IMR-90 (cell line): ENCODE data around the gene NHLH2. TPM values are rescaled to one million over a fixed set of nuclear protein-coding genes. Genes with fewer than 3 reads are reported as not detected.

Experiments used
- ATAC-seq: fragments of 200-7000 bp; cut with Tn5 transposase; 2 replicates; pipeline ENCODE4 v1.9.1; 2020; ENCODE audit warnings: low read depth, mild to moderate bottlenecking, moderate library complexity
- BruUV-seq: library from RNA; stranded (reverse); fragments of 400-500 nt; replicated peaks from 2 replicates; lab custom pipeline; 2021; lab: Mats Ljungman, UMichigan
- CTCF ChIA-PET: fragments of 300-600 bp; formaldehyde crosslinking; extraction: SDS; loops from one replicate; lab custom pipeline; 2021; ENCODE audit warnings: antibody characterized with exemption; lab: Yijun Ruan, JAX
- POLR2A ChIA-PET: fragments of 300-600 bp; sonication (Branson Sonifier 250); formaldehyde crosslinking; loops from one replicate; lab custom pipeline; 2022; ENCODE audit warnings: antibody characterized with exemption; ENCODE audit not compliant: unreplicated experiment; lab: Charles Lee
- DNase-seq: peaks from one replicate; pipeline ENCODE4 v3.0.0; 2013
- H2AFZ ChIP-seq: replicated peaks from 2 replicates; pipeline ENCODE3; 2013; ENCODE audit warnings: low read length, mild to moderate bottlenecking; ENCODE audit not compliant: poor library complexity
- H2AK5ac ChIP-seq: 2 replicates; pipeline ENCODE4 v1.6.1; 2013; ENCODE audit warnings: low read depth, low read length, inconsistent platforms
- H2AK9ac ChIP-seq: replicated peaks from 2 replicates; pipeline ENCODE3; 2013; ENCODE audit warnings: mild to moderate bottlenecking, low read depth, low read length, moderate library complexity; ENCODE audit not compliant: poor library complexity
- H2BK120ac ChIP-seq: 2 replicates; pipeline ENCODE4 v1.6.1; 2013; ENCODE audit warnings: low read depth, low read length, inconsistent platforms
- H2BK15ac ChIP-seq: 3 replicates; pipeline ENCODE4 v1.6.1; 2013; ENCODE audit warnings: low read depth, low read length, inconsistent platforms
- H2BK20ac ChIP-seq: 2 replicates; pipeline ENCODE4 v1.6.1; 2013; ENCODE audit warnings: low read depth, mild to moderate bottlenecking, inconsistent platforms, low read length, moderate library complexity
- H2BK5ac ChIP-seq: 2 replicates; pipeline ENCODE4 v1.6.1; 2013; ENCODE audit warnings: mild to moderate bottlenecking, low read depth, low read length, inconsistent platforms; ENCODE audit not compliant: poor library complexity, severe bottlenecking
- H3K14ac ChIP-seq: replicated peaks from 2 replicates; pipeline ENCODE4 v1.6.1; 2013; ENCODE audit warnings: low read depth, low read length, inconsistent platforms
- H3K18ac ChIP-seq: 2 replicates; pipeline ENCODE4 v1.6.1; 2013; ENCODE audit warnings: low read depth, low read length, control low read depth
- H3K23ac ChIP-seq: 2 replicates; pipeline ENCODE4 v1.6.1; 2013; ENCODE audit warnings: low read depth, low read length, inconsistent platforms
- H3K27ac ChIP-seq: 2 replicates; pipeline ENCODE4 v1.5.1; 2013; ENCODE audit warnings: mild to moderate bottlenecking, control low read depth, low read length; ENCODE audit not compliant: insufficient read depth
- H3K27me3 ChIP-seq: 2 replicates; pipeline ENCODE4 v1.6.1; 2013; ENCODE audit warnings: low read length; ENCODE audit not compliant: control insufficient read depth, insufficient read depth
- H3K36me3 ChIP-seq: 2 replicates; pipeline ENCODE4 v1.6.1; 2013; ENCODE audit warnings: low read length, mixed read lengths; ENCODE audit not compliant: control insufficient read depth, insufficient read depth
- H3K4ac ChIP-seq: 2 replicates; pipeline ENCODE4 v1.6.1; 2013; ENCODE audit warnings: low read depth, low read length, inconsistent platforms
- H3K4me1 ChIP-seq: 2 replicates; pipeline ENCODE4 v1.6.1; 2013; ENCODE audit warnings: low read length, mixed read lengths; ENCODE audit not compliant: control insufficient read depth, insufficient read depth
- H3K4me2 ChIP-seq: 2 replicates; pipeline ENCODE4 v1.6.1; 2013; ENCODE audit warnings: low read depth, mild to moderate bottlenecking, control low read depth, low read length, moderate library complexity
- H3K4me3 ChIP-seq: 2 replicates; pipeline ENCODE4 v1.5.1; 2013; ENCODE audit warnings: low read depth, mild to moderate bottlenecking, control low read depth, low read length, moderate library complexity; ENCODE audit not compliant: insufficient read depth
- H3K56ac ChIP-seq: 2 replicates; pipeline ENCODE4 v1.6.1; 2013; ENCODE audit warnings: low read length, inconsistent platforms; ENCODE audit not compliant: insufficient read depth; ENCODE audit errors: extremely low read depth
- H3K79me1 ChIP-seq, 2 experiments: 2 replicates each; pipeline ENCODE4 v1.6.1; 2013; ENCODE audit warnings: low read length in 2 of 2, inconsistent platforms in 1 of 2, low read depth in 1 of 2
- H3K9ac ChIP-seq: 2 replicates; pipeline ENCODE4 v1.6.1; 2013; ENCODE audit warnings: low read depth, low read length, control low read depth
- H3K9me1 ChIP-seq: 2 replicates; pipeline ENCODE4 v1.6.1; 2013; ENCODE audit warnings: low read length, inconsistent platforms; ENCODE audit not compliant: insufficient read depth
- H3K9me3 ChIP-seq: 2 replicates; pipeline ENCODE4 v1.6.1; 2013; ENCODE audit warnings: low read length; ENCODE audit not compliant: control insufficient read depth, insufficient read depth
- H4K20me1 ChIP-seq: 2 replicates; pipeline ENCODE4 v1.6.1; 2013; ENCODE audit warnings: low read length, inconsistent platforms; ENCODE audit not compliant: insufficient read depth
- H4K5ac ChIP-seq: 2 replicates; pipeline ENCODE4 v1.6.1; 2013; ENCODE audit warnings: mild to moderate bottlenecking, low read depth, low read length, control low read depth
- H4K8ac ChIP-seq, 2 experiments: 2 replicates each; pipeline ENCODE4 v1.6.1; 2013; ENCODE audit warnings: low read depth in 2 of 2, low read length in 2 of 2, control low read depth in 1 of 2, inconsistent platforms in 1 of 2
- H4K91ac ChIP-seq: 2 replicates; pipeline ENCODE4 v1.6.1; 2013; ENCODE audit warnings: low read depth, low read length, inconsistent platforms; ENCODE audit not compliant: insufficient read depth
- BHLHE40 ChIP-seq: fragments of 150-350 bp; IDR thresholded peaks from 2 replicates; pipeline ENCODE4 v1.6.1; 2016; ENCODE audit warnings: mild to moderate bottlenecking, low read depth, low read length
- MAFK ChIP-seq: IDR thresholded peaks from 2 replicates; pipeline ENCODE4 v1.6.1; 2012; ENCODE audit warnings: low read depth, low read length, improper control_type of control experiment
- MAZ ChIP-seq: IDR thresholded peaks from 2 replicates; pipeline ENCODE4 v1.6.1; 2012; ENCODE audit warnings: low read depth, mild to moderate bottlenecking, low read length, improper control_type of control experiment, moderate library complexity, borderline replicate concordance
- MXI1 ChIP-seq: IDR thresholded peaks from 2 replicates; pipeline ENCODE4 v1.6.1; 2012; ENCODE audit warnings: low read depth, mild to moderate bottlenecking, low read length, moderate library complexity, borderline replicate concordance
- RCOR1 ChIP-seq: IDR thresholded peaks from 2 replicates; pipeline ENCODE4 v1.6.1; 2012; ENCODE audit warnings: mild to moderate bottlenecking, low read length, improper control_type of control experiment; ENCODE audit not compliant: insufficient replicate concordance
- WGBS, 2 experiments: methylation state at CpG; one replicate each; pipeline versions ENCODE4 v1.1.5 to v1.1.7; 2013; ENCODE audit warnings: missing lambda C conversion rate in 2 of 2; ENCODE audit not compliant: insufficient read length in 1 of 2; ENCODE audit errors: extremely low coverage in 2 of 2; 5-methylcytosine and 5-hydroxymethylcytosine counted together
- dilution Hi-C: fragments of 300-500 bp; cut with HindIII; formaldehyde crosslinking; loops from one replicate; pipeline ENCODE4 v1.14.3; 2018; ENCODE audit warnings: low sequenced_read_pairs; ENCODE audit not compliant: unreplicated experiment
- in situ Hi-C: fragments of 300-500 bp; cut with MboI; formaldehyde crosslinking; loops from 3 replicates; pipeline ENCODE4 v1.14.3; 2019; ENCODE audit warnings: low sequenced_read_pairs, inconsistent platforms, mixed read lengths
- intact Hi-C: fragments of 100-400 bp; cut with micrococcal nuclease; formaldehyde crosslinking; loops from 2 replicates; pipeline ENCODE4 v1.10.0; 2022
- polyA plus RNA-seq, 3 experiments: library from polyadenylated mRNA; depleted of rRNA; stranded (reverse); fragments of >200 nt; gene quantifications; 2 replicates each; pipeline ENCODE4 v1.2.3, GENCODE V29; 2012; ENCODE audit warnings: low replicate concordance in 1 of 3
- total RNA-seq: library from RNA; depleted of rRNA; stranded (reverse); fragments of >200 nt; gene quantifications from 2 replicates; pipeline ENCODE4 v1.2.3, GENCODE V29; 2012
- TF ChIP-seq, protein P1 (sequence below): fragments of 150-350 bp; IDR thresholded peaks from 2 replicates; pipeline ENCODE4 v1.6.1; 2017; ENCODE audit warnings: mild to moderate bottlenecking, antibody characterized with exemption, low read length, low read depth

Gene NHLH2
- total and polyA plus RNA-seq, 2 of the 4 experiments (the other 2 are of a cell fraction): not detected

DNA sequence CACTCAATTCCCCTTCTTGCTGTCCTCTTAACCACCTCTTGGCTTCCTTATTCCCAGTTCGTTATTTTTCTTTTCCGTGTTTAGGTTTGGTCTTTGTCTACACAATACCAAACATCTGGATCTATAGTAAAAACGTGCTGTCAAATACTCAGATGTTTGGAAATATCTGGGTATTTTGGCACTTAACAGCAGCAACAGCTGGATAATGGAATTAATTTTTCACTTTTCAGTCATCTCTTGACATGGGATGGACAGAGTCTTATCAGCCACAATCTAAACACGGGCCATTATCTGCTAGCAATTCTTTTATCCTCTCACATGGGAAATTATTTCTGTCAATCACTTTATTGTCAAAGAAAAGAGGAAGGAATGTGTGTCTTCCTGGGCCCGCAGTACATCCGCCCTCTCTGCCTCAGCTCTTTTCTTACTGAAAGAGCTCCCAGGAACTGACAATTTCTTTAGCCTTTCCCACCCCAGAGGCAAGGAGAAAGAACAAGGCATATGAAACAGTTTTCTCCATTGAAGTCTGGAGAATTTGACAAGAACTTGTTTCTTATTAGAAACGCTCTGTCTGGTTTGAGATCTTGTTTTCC lies 13.4 kb downstream of the NHLH2 start:
- ATAC-seq: no peak
- no peak overlapping the region for H2BK20ac ChIP-seq
- H2BK120ac ChIP-seq: no peak overlapping the region
- peaks cover 26% of the 10 kb centered on the region for H3K27me3 ChIP-seq
- H4K91ac ChIP-seq: no peak overlapping the region
- H3K9ac ChIP-seq: no peak overlapping the region
- dilution Hi-C loops: no loop called here
- H3K18ac ChIP-seq: no peak overlapping the region
- POLR2A ChIA-PET: no interaction called here
- no peak overlapping the region for H3K4me3 ChIP-seq
- H3K23ac ChIP-seq: no peak overlapping the region
- no peaks in the 10 kb centered on the region for H3K79me1 ChIP-seq
- no peaks in the 10 kb centered on the region for H3K9me1 ChIP-seq
- H3K4me1 ChIP-seq: peaks cover 2% of the 10 kb centered on the region; the same call in 1 of the 2 replicates
- H3K14ac ChIP-seq: no peak overlapping the region
- H2BK15ac ChIP-seq: no peak overlapping the region
- H2AK5ac ChIP-seq: no peak overlapping the region
- no peak overlapping the region for H4K5ac ChIP-seq
- CTCF ChIA-PET: no interaction called here
- no peak overlapping the region for H2AFZ ChIP-seq
- DNase-seq: no peak
- intact Hi-C loops: no loop called here
- H4K8ac ChIP-seq: no peak overlapping the region
- in situ Hi-C loops: no loop called here
- H3K56ac ChIP-seq: no peak overlapping the region
- TF ChIP-seq MAZ (no peak), MXI1 (no peak), BHLHE40 (no peak), RCOR1 (no peak), MAFK (no peak)
- TF ChIP-seq, protein P1, sequence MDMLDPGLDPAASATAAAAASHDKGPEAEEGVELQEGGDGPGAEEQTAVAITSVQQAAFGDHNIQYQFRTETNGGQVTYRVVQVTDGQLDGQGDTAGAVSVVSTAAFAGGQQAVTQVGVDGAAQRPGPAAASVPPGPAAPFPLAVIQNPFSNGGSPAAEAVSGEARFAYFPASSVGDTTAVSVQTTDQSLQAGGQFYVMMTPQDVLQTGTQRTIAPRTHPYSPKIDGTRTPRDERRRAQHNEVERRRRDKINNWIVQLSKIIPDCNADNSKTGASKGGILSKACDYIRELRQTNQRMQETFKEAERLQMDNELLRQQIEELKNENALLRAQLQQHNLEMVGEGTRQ: no peak
- no peak overlapping the region for H2BK5ac ChIP-seq
- H3K27ac ChIP-seq: no peak overlapping the region
- H3K4ac ChIP-seq: no peak overlapping the region
- no peaks in the 10 kb centered on the region for H3K36me3 ChIP-seq
- no peak overlapping the region for H3K4me2 ChIP-seq
- no peaks in the 10 kb centered on the region for H4K20me1 ChIP-seq
- BruUV-seq: no TSS peak
- no peak overlapping the region for H2AK9ac ChIP-seq
- no peaks in the 10 kb centered on the region for H3K9me3 ChIP-seq
- WGBS, 2 experiments: no CpG with 5 or more reads among the region's 7 CpGs
